Measurements from ENCODE around the gene VRK1. TPM values are rescaled to one million over a fixed set of nuclear protein-coding genes. Genes with fewer than 3 reads are reported as not detected.

VRK1 gene
- total and polyA plus RNA-seq, 2 donors (not counting 1 experiment from before 2014, with no cell fraction given), result 10.3 to 28.2 TPM

DNA sequence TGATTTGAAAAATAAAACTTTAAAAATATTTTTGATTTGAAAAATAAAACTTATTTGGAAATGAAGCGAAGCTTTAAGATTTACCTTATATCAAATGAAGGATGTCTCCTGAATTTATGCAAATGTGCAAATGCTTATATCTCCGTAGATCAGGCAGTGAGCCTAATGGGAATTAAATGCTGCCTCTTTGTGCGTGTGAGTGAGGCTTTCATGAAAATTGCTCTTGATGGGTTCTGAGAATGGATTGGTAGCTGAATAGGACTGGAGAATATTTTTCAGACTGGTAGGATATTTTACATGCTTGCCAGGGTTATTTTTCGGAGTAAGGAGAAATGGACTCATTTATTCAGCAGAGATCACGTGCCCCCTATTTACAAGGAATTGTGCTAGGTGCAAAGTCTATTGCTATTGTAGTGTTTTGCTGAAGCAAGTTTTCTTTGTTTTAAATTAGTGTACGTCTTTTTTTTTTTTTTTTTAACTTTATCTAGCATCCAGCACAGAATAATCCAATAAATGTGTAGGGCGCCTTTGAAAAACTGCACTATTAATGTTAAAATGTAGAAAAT, 2.4 kb downstream of the VRK1 start:
- Histone ChIP-seq H3K27me3 (replicated peaks in 1 of 4; ENCODE audit: control extremely low read depth in 1 of 4, control insufficient read depth in 3 of 4, insufficient read depth in 4 of 4, low read length in 3 of 4) (peaks cover 0 to 4% (median 0%) of the 10 kb centered on the region in 4 experiments), H3K9ac (ENCODE audit: low read length) (no peak overlapping the region), H3K79me2 (ENCODE audit: control insufficient read depth, insufficient read depth, low read length) (peaks cover 69% of the 10 kb centered on the region), H3K27ac (ENCODE audit: low read length in 2 of 2) (no peak overlapping the region), H3K4me1 (ENCODE audit: control insufficient read depth in 2 of 2, insufficient read depth in 2 of 2, low read length in 2 of 2) (peaks cover 11% of the 10 kb centered on the region in 2 donors), H3K36me3 (replicated peaks in 1 of 2; ENCODE audit: control extremely low read depth in 1 of 2, control insufficient read depth in 1 of 2, extremely low read depth in 1 of 2, insufficient read depth in 2 of 2, low read length in 1 of 2) (no peaks in the 10 kb centered on the region), H4K20me1 (ENCODE audit: control insufficient read depth, insufficient read depth, low read length, poor library complexity, severe bottlenecking) (peaks cover 19% of the 10 kb centered on the region), H3K4me2 (replicated peaks; ENCODE audit: low read depth, low read length, poor library complexity, severe bottlenecking) (no peak overlapping the region), H3K4me3 (ENCODE audit: control extremely low read depth in 1 of 5, extremely low read depth in 1 of 5, insufficient read depth in 1 of 5, low read depth in 2 of 5, low read length in 4 of 5) (no peak overlapping the region), H3K9me3 (ENCODE audit: control extremely low read depth in 1 of 3, control insufficient read depth in 2 of 3, insufficient read depth in 1 of 3, low read length in 2 of 3) (no peaks in the 10 kb centered on the region), H2AFZ (ENCODE audit: insufficient read depth, low read depth, low read length, poor library complexity, severe bottlenecking) (no peak overlapping the region)
- Mint-ChIP-seq H3K4me1 (peaks cover 32% of the 10 kb centered on the region), H3K27ac (no peak overlapping the region), H3K27me3 (peaks cover 11% of the 10 kb centered on the region), H3K4me3 (peak overlapping the region; percentile 4), H3K9me3 (ENCODE audit: insufficient read depth) (no peaks in the 10 kb centered on the region)
- ChIA-PET POLR2A (no interaction called here), CTCF (no interaction called here)
- TF ChIP-seq, protein P1, sequence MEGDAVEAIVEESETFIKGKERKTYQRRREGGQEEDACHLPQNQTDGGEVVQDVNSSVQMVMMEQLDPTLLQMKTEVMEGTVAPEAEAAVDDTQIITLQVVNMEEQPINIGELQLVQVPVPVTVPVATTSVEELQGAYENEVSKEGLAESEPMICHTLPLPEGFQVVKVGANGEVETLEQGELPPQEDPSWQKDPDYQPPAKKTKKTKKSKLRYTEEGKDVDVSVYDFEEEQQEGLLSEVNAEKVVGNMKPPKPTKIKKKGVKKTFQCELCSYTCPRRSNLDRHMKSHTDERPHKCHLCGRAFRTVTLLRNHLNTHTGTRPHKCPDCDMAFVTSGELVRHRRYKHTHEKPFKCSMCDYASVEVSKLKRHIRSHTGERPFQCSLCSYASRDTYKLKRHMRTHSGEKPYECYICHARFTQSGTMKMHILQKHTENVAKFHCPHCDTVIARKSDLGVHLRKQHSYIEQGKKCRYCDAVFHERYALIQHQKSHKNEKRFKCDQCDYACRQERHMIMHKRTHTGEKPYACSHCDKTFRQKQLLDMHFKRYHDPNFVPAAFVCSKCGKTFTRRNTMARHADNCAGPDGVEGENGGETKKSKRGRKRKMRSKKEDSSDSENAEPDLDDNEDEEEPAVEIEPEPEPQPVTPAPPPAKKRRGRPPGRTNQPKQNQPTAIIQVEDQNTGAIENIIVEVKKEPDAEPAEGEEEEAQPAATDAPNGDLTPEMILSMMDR (IDR thresholded peaks at IDR 0.05), result no peak
- no peak for TF ChIP-seq EZH2 (IDR thresholded peaks at IDR 0.05; ENCODE audit: borderline replicate concordance, insufficient read depth, low read depth, low read length, poor library complexity, severe bottlenecking)
- WGBS (ENCODE audit: insufficient coverage), result 93% methylated on average over 3 of the region's 7 CpGs
- no peak for ATAC-seq (ENCODE audit: low read depth)
- DNase-seq, result no peak
- intact Hi-C loops (cut with micrococcal nuclease), result loop anchor here (5.0 to 10.0 kb wide), 3 partner anchors 297 to 1642 kb away; partner anchors contain the start of genes DICER1, GLRX5 and PAPOLA

DNA sequence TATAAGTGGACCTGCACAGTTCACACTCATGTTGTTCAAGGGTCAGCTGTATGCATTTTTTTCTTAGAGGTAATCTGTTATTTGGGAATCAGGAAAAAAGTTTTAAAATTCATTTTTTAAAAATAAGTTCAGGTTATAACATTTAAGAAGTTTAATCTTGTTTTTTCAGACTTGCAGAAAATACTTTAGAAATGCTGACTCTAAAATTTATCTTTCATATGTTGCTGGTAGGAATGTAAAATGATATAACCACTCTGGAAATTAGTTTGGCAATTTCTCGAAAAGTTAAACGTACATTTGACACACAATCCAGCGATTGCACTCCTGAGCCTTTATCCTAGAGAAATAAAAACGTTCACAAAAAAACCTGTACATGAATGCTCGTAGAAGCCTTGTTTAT, 4.7 kb downstream of the VRK1 start:
- no peak for ATAC-seq (ENCODE audit: low read depth)
- no CpG with 5 or more reads among the region's 5 CpGs for WGBS (ENCODE audit: insufficient coverage)
- H3K4me3 Mint-ChIP-seq, result no peak overlapping the region
- no peak overlapping the region for H3K9ac ChIP-seq (ENCODE audit: low read length)
- H3K9me3 Mint-ChIP-seq (ENCODE audit: insufficient read depth), result no peaks in the 10 kb centered on the region
- peaks cover 12 to 22% of the 10 kb centered on the region in 2 donors for H3K4me1 ChIP-seq (ENCODE audit: control insufficient read depth in 2 of 2, insufficient read depth in 2 of 2, low read length in 2 of 2)
- no peaks in the 10 kb centered on the region for H3K27me3 ChIP-seq (replicated peaks in 1 of 4; ENCODE audit: control extremely low read depth in 1 of 4, control insufficient read depth in 3 of 4, insufficient read depth in 4 of 4, low read length in 3 of 4)
- peaks cover 90% of the 10 kb centered on the region for H3K79me2 ChIP-seq (ENCODE audit: control insufficient read depth, insufficient read depth, low read length)
- no peak overlapping the region for H3K27ac ChIP-seq (ENCODE audit: low read length in 2 of 2)
- H3K27me3 Mint-ChIP-seq, result no peaks in the 10 kb centered on the region
- ChIA-PET CTCF (no interaction called here), POLR2A (no interaction called here)
- H2AFZ ChIP-seq (ENCODE audit: insufficient read depth, low read depth, low read length, poor library complexity, severe bottlenecking), result no peak overlapping the region
- H3K4me3 ChIP-seq (ENCODE audit: control extremely low read depth in 1 of 5, extremely low read depth in 1 of 5, insufficient read depth in 1 of 5, low read depth in 2 of 5, low read length in 4 of 5), result no peak overlapping the region
- peaks cover 19% of the 10 kb centered on the region for H4K20me1 ChIP-seq (ENCODE audit: control insufficient read depth, insufficient read depth, low read length, poor library complexity, severe bottlenecking)
- no peaks in the 10 kb centered on the region for H3K36me3 ChIP-seq (replicated peaks in 1 of 2; ENCODE audit: control extremely low read depth in 1 of 2, control insufficient read depth in 1 of 2, extremely low read depth in 1 of 2, insufficient read depth in 2 of 2, low read length in 1 of 2)
- intact Hi-C loops (cut with micrococcal nuclease), result no loop called here
- H3K27ac Mint-ChIP-seq, result no peak overlapping the region
- H3K4me2 ChIP-seq (replicated peaks; ENCODE audit: low read depth, low read length, poor library complexity, severe bottlenecking), result no peak overlapping the region
- H3K4me1 Mint-ChIP-seq, result peaks cover 46% of the 10 kb centered on the region
- TF ChIP-seq, protein P1 (IDR thresholded peaks at IDR 0.05), result no peak
- TF ChIP-seq EZH2 (IDR thresholded peaks at IDR 0.05; ENCODE audit: borderline replicate concordance, insufficient read depth, low read depth, low read length, poor library complexity, severe bottlenecking), result no peak
- H3K9me3 ChIP-seq (ENCODE audit: control extremely low read depth in 1 of 3, control insufficient read depth in 2 of 3, insufficient read depth in 1 of 3, low read length in 2 of 3), result no peaks in the 10 kb centered on the region
- DNase-seq, result no peak
